Thymus (tissue), 14 donors: Measurements from ENCODE around the gene TGFBR3. TPM values are rescaled to one million over a fixed set of nuclear protein-coding genes. Genes with fewer than 3 reads are reported as not detected.

ENCODE experiments used
- DNase-seq, 9 donors: peaks; one replicate each; pipeline ENCODE4 v3.0.0-alpha.2; 2013; ENCODE audit warnings: low spot score in 9 of 9, low read depth in 6 of 9, missing footprints in 1 of 9
- H3K27ac ChIP-seq, 2 donors: one replicate each; pipeline ENCODE4 v1.5.1; 2013; ENCODE audit warnings: control low read depth in 1 of 2, low read depth in 1 of 2, low read length in 1 of 2, mild to moderate bottlenecking in 1 of 2, moderate library complexity in 1 of 2
- H3K27me3 ChIP-seq, 2 donors: one replicate each; pipeline ENCODE4 v1.5.1; 2013; ENCODE audit warnings: low read length in 1 of 2; ENCODE audit not compliant: control insufficient read depth in 2 of 2, insufficient read depth in 1 of 2
- H3K36me3 ChIP-seq, 2 donors: one replicate each; pipeline ENCODE4 v1.5.1; 2013; ENCODE audit warnings: low read length in 1 of 2, mild to moderate bottlenecking in 1 of 2, moderate library complexity in 1 of 2; ENCODE audit not compliant: control insufficient read depth in 2 of 2, insufficient read depth in 2 of 2
- H3K4me1 ChIP-seq, 2 donors: one replicate each; pipeline ENCODE4 v1.5.1; 2013; ENCODE audit warnings: low read length in 2 of 2; ENCODE audit not compliant: control insufficient read depth in 2 of 2, insufficient read depth in 2 of 2
- H3K4me3 ChIP-seq, 2 donors: one replicate each; pipeline ENCODE4 v1.5.1; 2013; ENCODE audit warnings: low read length in 2 of 2, control low read depth in 1 of 2, mild to moderate bottlenecking in 1 of 2
- H3K9me3 ChIP-seq, 2 donors: one replicate each; pipeline ENCODE4 v1.5.1; 2013; ENCODE audit warnings: low read length in 1 of 2, mild to moderate bottlenecking in 1 of 2; ENCODE audit not compliant: control insufficient read depth in 2 of 2, insufficient read depth in 1 of 2
- WGBS: extraction: QIAGEN DNeasy Blood & Tissue Kit; methylation state at CpG from one replicate; pipeline ENCODE4 v1.1.7; 2013; 5-methylcytosine and 5-hydroxymethylcytosine counted together
- long read RNA-seq, 10 donors: transcript quantifications; one replicate each; lab custom pipeline, GENCODE V29; 2026
- polyA plus RNA-seq: library from polyadenylated mRNA; stranded (reverse); fragments of 200-250 nt; gene quantifications from one replicate; pipeline ENCODE4 v1.2.3, GENCODE V29; 2013
- total RNA-seq: library from RNA; stranded (reverse); fragments of 120-200 nt; gene quantifications from one replicate; pipeline ENCODE4 v1.2.4, GENCODE V29; 2013
- donor health status: healthy.

Gene TGFBR3
- 5.4 TPM for total RNA-seq
- polyA plus RNA-seq, result 10.1 TPM
- long read RNA-seq, donor 1, result 0 reads
- long read RNA-seq, donor 2, full-length matches to known transcripts, result 2 of 2 reads
- long read RNA-seq, donor 2, partial matches to known transcripts, result 0 of 2 reads
- long read RNA-seq, donor 2, other reads (novel, unspliced or antisense), result 0 of 2 reads
- long read RNA-seq, donor 3, full-length matches to known transcripts, result 1 of 1 reads
- long read RNA-seq, donor 3, partial matches to known transcripts, result 0 of 1 reads
- long read RNA-seq, donor 3, other reads (novel, unspliced or antisense), result 0 of 1 reads
- long read RNA-seq, donor 4, full-length matches to known transcripts, result 1 of 1 reads
- long read RNA-seq, donor 4, partial matches to known transcripts, result 0 of 1 reads
- long read RNA-seq, donor 4, other reads (novel, unspliced or antisense), result 0 of 1 reads
- long read RNA-seq, donor 5, result 0 reads
- long read RNA-seq, donor 6, partial matches to known transcripts, result 0 of 1 reads
- long read RNA-seq, donor 6, other reads (novel, unspliced or antisense), result 0 of 1 reads
- long read RNA-seq, donor 7, partial matches to known transcripts, result 0 of 1 reads
- long read RNA-seq, donor 7, other reads (novel, unspliced or antisense), result 0 of 1 reads
- long read RNA-seq, donor 8, result 0 reads
- long read RNA-seq, donor 9, full-length matches to known transcripts, result 2 of 2 reads
- long read RNA-seq, donor 9, partial matches to known transcripts, result 0 of 2 reads
- long read RNA-seq, donor 9, other reads (novel, unspliced or antisense), result 0 of 2 reads
- long read RNA-seq, donor 10, full-length matches to known transcripts, result 2 of 2 reads
- long read RNA-seq, donor 10, partial matches to known transcripts, result 0 of 2 reads
- long read RNA-seq, donor 10, other reads (novel, unspliced or antisense), result 0 of 2 reads

DNA sequence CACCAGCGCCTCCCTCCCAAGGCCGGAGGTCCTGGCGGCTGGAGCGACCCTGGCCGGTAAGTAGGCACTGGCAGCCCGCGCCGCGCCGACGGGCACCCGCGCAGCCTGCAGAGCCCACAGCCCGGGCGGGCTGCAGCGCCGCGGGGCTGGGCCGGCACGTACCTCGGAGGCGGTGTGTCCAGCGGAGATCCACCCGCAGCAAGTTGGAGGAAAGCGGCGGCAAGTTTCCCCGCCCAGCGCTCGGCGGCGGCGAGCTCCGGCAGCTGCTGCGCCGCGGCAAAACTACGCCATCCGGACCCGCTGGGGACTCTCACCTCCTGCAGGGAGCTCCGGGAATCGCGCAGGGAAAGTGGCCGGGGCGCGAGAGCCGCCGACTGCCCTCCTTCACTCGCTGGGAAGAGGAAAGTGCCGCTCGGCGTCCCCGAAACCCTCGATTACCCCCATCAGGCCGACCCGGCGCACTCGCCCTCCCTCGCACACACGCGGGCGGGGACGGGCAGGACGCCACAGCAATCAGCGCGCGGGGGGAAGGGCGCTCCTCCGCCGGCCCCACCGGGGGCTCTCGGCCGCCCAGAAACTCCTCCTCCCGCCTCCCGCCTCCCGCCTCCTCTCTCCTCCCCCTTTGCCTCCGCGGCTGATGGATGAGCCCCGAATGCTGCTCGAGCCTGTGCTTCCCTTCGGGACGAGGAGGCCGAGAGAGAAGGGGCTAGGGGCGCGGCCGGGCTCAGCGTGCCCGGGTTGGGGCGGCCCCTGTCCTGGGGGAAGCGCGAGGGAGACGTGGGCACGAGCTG lies at the start of gene TGFBR3:
Gene TGFBR3 (minus strand): TSS at position 436 of the 791 bp plus-strand sequence. CDS start 24,620 bp downstream, outside the sequence.
- Histone ChIP-seq H3K9me3 (no peaks in the 10 kb centered on the region), H3K27ac (peak within 1 kb of the TSS; percentile 51 to 64), H3K4me3 (peak within 1 kb of the TSS; percentile 42 to 50), H3K27me3 (peaks cover 45 to 76% of the 10 kb centered on the region in 2 donors), H3K36me3 (no peaks in the 10 kb centered on the region), H3K4me1 (peaks cover 12 to 18% of the 10 kb centered on the region in 2 donors)
- WGBS, result under 1% methylated on average over 92 of the region's 92 CpGs
- peak in 5 of 9 donors; percentile 19 to 58 (median 35) for DNase-seq

DNA sequence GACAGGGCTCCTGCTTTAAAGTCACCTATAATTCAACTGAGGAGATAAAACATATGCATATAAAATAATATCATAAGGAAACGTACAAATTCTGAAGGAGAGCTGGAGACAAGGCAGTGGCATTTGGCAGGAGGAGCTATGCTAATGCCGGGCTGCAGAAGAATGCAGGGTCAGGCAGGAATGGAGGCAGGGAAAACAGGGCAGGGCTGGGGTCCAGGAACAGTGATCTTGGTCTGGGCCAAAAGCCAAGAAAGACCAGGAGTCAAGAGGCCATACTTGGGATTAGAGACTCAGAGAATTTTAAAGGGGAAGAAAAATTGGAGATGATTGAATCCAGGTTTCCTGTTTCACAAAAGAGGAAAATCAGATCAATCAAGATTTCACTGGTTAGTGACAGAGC lies 43.3 kb upstream of the TGFBR3 start:
- Histone ChIP-seq H3K36me3 (no peaks in the 10 kb centered on the region), H3K9me3 (no peaks in the 10 kb centered on the region), H3K4me1 (no peaks in the 10 kb centered on the region), H3K27ac (no peak overlapping the region), H3K27me3 (no peaks in the 10 kb centered on the region), H3K4me3 (no peak overlapping the region)
- WGBS, result 88% methylated on average over 2 of the region's 2 CpGs
- no peak for DNase-seq

GRCh38 chr1:91928026-91928425 lies 42.1 kb upstream of the TGFBR3 start:
- no peak overlapping the region for H3K4me3 ChIP-seq
- no peaks in the 10 kb centered on the region for H3K4me1 ChIP-seq
- 100% methylated on average over 2 of the region's 2 CpGs for WGBS
- H3K36me3 ChIP-seq, result no peaks in the 10 kb centered on the region
- DNase-seq, result no peak
- no peaks in the 10 kb centered on the region for H3K9me3 ChIP-seq
- no peaks in the 10 kb centered on the region for H3K27me3 ChIP-seq
- H3K27ac ChIP-seq, result no peak overlapping the region

- Histone ChIP-seq H3K9me3 (no peaks in the 10 kb centered on the region), H3K36me3 (no peaks in the 10 kb centered on the region), H3K27me3 (no peaks in the 10 kb centered on the region), H3K4me1 (no peaks in the 10 kb centered on the region), H3K4me3 (no peak overlapping the region), H3K27ac (no peak overlapping the region)
- no peak for DNase-seq
- 97% methylated on average over 4 of the region's 4 CpGs for WGBS
These were observed 39.9 kb upstream of the TGFBR3 start for GRCh38 chr1:91925644-91926435.

GRCh38 chr1:91924146-91924545 lies 38.2 kb upstream of the TGFBR3 start:
- Histone ChIP-seq H3K36me3 (no peaks in the 10 kb centered on the region), H3K27ac (no peak overlapping the region), H3K27me3 (no peaks in the 10 kb centered on the region), H3K4me3 (no peak overlapping the region), H3K4me1 (no peaks in the 10 kb centered on the region), H3K9me3 (no peaks in the 10 kb centered on the region)
- DNase-seq, result no peak
- 89% methylated on average over 2 of the region's 2 CpGs for WGBS

DNA sequence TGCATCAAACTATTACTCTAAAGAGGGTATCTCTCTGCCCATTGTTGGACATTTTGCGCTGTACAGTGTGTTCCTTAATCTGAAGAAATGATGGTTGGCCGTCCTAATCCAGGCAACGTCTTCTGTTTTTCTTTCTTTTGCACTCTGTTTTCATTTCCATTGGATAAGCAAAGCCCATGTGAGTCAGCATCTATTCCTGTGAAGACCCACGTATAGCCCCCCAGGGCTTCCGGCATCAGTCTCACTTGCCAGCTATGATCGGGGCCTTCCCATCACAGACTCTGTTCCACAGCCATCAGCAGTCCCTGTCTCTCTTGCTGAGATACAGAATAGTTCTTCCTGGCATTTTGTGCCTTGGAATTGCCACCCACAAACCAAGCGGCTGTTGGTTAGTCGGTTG lies 34.0 kb upstream of the TGFBR3 start:
- no peaks in the 10 kb centered on the region for H3K27me3 ChIP-seq
- no peak for DNase-seq
- H3K4me1 ChIP-seq, result no peaks in the 10 kb centered on the region
- no peaks in the 10 kb centered on the region for H3K9me3 ChIP-seq
- H3K36me3 ChIP-seq, result no peaks in the 10 kb centered on the region
- no peak overlapping the region for H3K4me3 ChIP-seq
- WGBS, result 88% methylated on average over 8 of the region's 8 CpGs
- no peak overlapping the region for H3K27ac ChIP-seq

DNA sequence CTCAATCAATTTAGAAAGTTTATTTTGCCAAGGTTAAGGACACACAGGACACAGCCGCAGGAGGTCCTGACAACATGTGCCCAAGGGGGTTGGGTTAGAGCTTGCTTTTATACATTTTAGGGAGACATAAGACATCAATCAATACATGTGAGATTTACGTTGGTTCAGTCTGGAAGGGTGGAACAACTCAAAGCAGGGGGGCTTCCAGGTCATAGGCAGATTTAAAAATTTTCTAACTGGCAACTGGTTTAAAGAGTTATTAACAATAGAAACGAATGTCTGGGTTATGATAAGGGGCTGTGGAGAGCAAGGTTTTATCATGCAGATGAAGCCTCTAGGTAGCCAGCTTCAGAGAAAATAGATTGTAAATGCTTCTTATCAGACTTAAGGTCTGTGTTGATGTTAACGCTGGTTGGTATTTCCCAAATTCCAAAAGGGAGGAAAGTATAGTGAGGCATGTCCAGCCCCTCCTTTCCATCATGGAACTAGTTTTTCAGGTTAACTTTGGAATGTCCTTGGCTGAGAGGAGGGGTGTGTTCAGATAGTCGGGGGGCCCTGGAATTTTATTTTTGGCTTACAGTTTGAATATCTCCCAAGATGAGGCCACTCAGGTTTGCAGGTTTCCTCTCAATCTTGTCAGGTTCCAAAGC lies 31.0 kb upstream of the TGFBR3 start:
- Histone ChIP-seq H3K27me3 (no peaks in the 10 kb centered on the region), H3K9me3 (no peaks in the 10 kb centered on the region), H3K36me3 (no peaks in the 10 kb centered on the region), H3K27ac (no peak overlapping the region), H3K4me3 (no peak overlapping the region), H3K4me1 (no peaks in the 10 kb centered on the region)
- 89% methylated on average over 5 of the region's 5 CpGs for WGBS
- no peak for DNase-seq

DNA sequence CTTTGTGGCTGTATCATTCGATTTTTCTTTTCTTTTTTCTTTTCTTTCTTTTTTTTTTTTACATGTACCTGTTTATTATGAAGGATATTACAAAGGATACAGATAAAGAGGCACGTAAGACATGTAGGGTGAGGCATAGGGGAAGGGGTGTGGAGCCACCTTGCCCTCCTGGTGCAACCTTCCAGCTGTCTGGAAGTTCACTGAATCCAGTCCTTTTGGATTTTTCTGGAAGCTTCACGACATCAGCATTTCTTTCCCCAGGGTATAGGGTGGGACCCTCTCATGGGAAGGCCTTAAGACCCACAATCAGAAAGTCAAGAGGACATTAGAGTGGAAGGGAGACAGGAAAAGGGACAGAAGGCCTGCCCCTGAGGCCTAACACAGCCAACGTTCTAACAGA lies 30.1 kb upstream of the TGFBR3 start:
- Histone ChIP-seq H3K4me1 (no peaks in the 10 kb centered on the region), H3K27me3 (no peaks in the 10 kb centered on the region), H3K4me3 (no peak overlapping the region), H3K36me3 (no peaks in the 10 kb centered on the region), H3K9me3 (no peaks in the 10 kb centered on the region), H3K27ac (no peak overlapping the region)
- WGBS, result 94% methylated on average over 4 of the region's 4 CpGs
- DNase-seq, result no peak
